H1 (cell line): ENCODE results near the gene KIF13A. TPM values are rescaled to one million over a fixed set of nuclear protein-coding genes. Genes with fewer than 3 reads are reported as not detected.

ENCODE experiments used
- CBX5 ChIP-seq: fragments of 300-800, 300-1000 bp; sonication (generic); IDR thresholded peaks from 2 replicates; pipeline ENCODE4 v1.7.1; 2016; ENCODE audit warnings: antibody characterized with exemption, low read length, low read depth
- CBX8 ChIP-seq: fragments of 300-800, 300-1000 bp; sonication (generic); IDR thresholded peaks from 2 replicates; pipeline ENCODE4 v1.7.1; 2016; ENCODE audit warnings: low read depth, low read length, borderline replicate concordance
- CEBPB ChIP-seq: IDR thresholded peaks from 2 replicates; pipeline ENCODE4 v1.6.1; 2012; ENCODE audit warnings: low read depth, low read length
- CTBP2 ChIP-seq: IDR thresholded peaks from 2 replicates; pipeline ENCODE4 v1.7.0; 2011; ENCODE audit warnings: borderline replicate concordance, mild to moderate bottlenecking, moderate library complexity, mixed read lengths, low read length; ENCODE audit not compliant: insufficient read depth, insufficient read length
- GABPA ChIP-seq: IDR thresholded peaks from 2 replicates; pipeline ENCODE4 v1.6.1; 2011; ENCODE audit warnings: mild to moderate bottlenecking, low read length, moderate library complexity, borderline replicate concordance; ENCODE audit not compliant: insufficient read depth
- KDM5A ChIP-seq: fragments of 200-600 bp; IDR thresholded peaks from 2 replicates; pipeline ENCODE4 v1.7.1; 2012; ENCODE audit warnings: mild to moderate bottlenecking, low read length, inconsistent platforms, mixed read lengths
- RFX5 ChIP-seq: IDR thresholded peaks from 2 replicates; pipeline ENCODE4 v1.6.1; 2011; ENCODE audit warnings: low read depth, low read length, improper control_type of control experiment, borderline replicate concordance
- SUZ12 ChIP-seq: fragments of 200-600 bp; sonication (generic); IDR thresholded peaks from 2 replicates; pipeline ENCODE4 v1.6.1; 2012; ENCODE audit warnings: mild to moderate bottlenecking, inconsistent platforms, low read length, moderate library complexity, mixed read lengths
- TAF7 ChIP-seq: optimal IDR thresholded peaks from 2 replicates; pipeline ENCODE3; 2011; ENCODE audit warnings: low read depth, mild to moderate bottlenecking, inconsistent platforms, low read length, moderate library complexity, borderline replicate concordance
- TBP ChIP-seq: IDR thresholded peaks from 2 replicates; pipeline ENCODE4 v1.6.1; 2011; ENCODE audit warnings: low read depth, low read length, improper control_type of control experiment
- ZNF274 ChIP-seq: IDR thresholded peaks from 2 replicates; pipeline ENCODE4 v1.7.0; 2012; ENCODE audit warnings: low read length, borderline replicate concordance; ENCODE audit errors: extremely low read depth
- polyA plus RNA-seq, 7 experiments: library from polyadenylated mRNA; depleted of rRNA in 3 of 7; stranded (reverse) in 5 of 7; unstranded in 2 of 7; fragments of >200 nt in 5 of 7; fragments of 200-250 nt in 2 of 7; gene quantifications; 1 replicate in 5 of 7; 2 replicates in 1 of 7; 4 replicates in 1 of 7; pipeline versions ENCODE4 v1.2.1 to v1.2.3, GENCODE V29; 2011 to 2013; ENCODE audit warnings: missing spikeins in 2 of 7, mixed read lengths in 2 of 7
- total RNA-seq: library from RNA; stranded (reverse); fragmentation: NEBNext Ultra II Directional; extraction: Animal tissue kit (Norgen Biotek cat#: 25700); gene quantifications from 2 replicates; pipeline ENCODE4 v1.2.1, GENCODE V29; 2021

The KIF13A gene
- total and polyA plus RNA-seq, 2 of the 8 experiments (the other 6 are each of a cell fraction or from before 2014, with no cell fraction given) = 14.7 to 40.8 TPM

- TF ChIP-seq SUZ12 (no peak), TAF7 (no peak), RFX5 (no peak), CBX8 (no peak), CBX5 (no peak), GABPA (no peak), ZNF274 (no peak), KDM5A (no peak), TBP (no peak), CEBPB (no peak), CTBP2 (no peak)
Observed at GRCh38 chr6:17987447-17987696, at the start of gene KIF13A (continued).
